GM21367 (cell line): ENCODE data around the gene FOXP1.

Experiments
- ATAC-seq: cut with Tn5 transposase; IDR thresholded peaks from one replicate; pipeline ENCODE4 v1.9.1; 2021; ENCODE audit not compliant: unreplicated experiment

Gene FOXP1

GRCh38 chr3:71053495-71053894, 530.0 kb downstream of the FOXP1 start:
- ATAC-seq: no peak

GRCh38 chr3:71052716-71053115, 530.8 kb downstream of the FOXP1 start:
- ATAC-seq: no peak

- no peak for ATAC-seq
These were observed 531.4 kb downstream of the FOXP1 start for GRCh38 chr3:71051893-71052687.

- no peak for ATAC-seq
These were observed 532.3 kb downstream of the FOXP1 start for GRCh38 chr3:71051259-71051595.

- no peak for ATAC-seq
These were observed 532.8 kb downstream of the FOXP1 start for GRCh38 chr3:71050538-71051258.

GRCh38 chr3:71050166-71050537, 533.4 kb downstream of the FOXP1 start:
- no peak for ATAC-seq

- no peak for ATAC-seq
These were observed 534.6 kb downstream of the FOXP1 start for GRCh38 chr3:71048948-71049347.

- no peak for ATAC-seq
These were observed 535.7 kb downstream of the FOXP1 start for GRCh38 chr3:71047616-71048531.

GRCh38 chr3:71046791-71047190, 536.7 kb downstream of the FOXP1 start:
- no peak for ATAC-seq

GRCh38 chr3:71045917-71046282, 537.6 kb downstream of the FOXP1 start:
- no peak for ATAC-seq

- no peak for ATAC-seq
These were observed 538.2 kb downstream of the FOXP1 start for GRCh38 chr3:71045212-71045916.

GRCh38 chr3:71042759-71043158, 540.8 kb downstream of the FOXP1 start:
- no peak for ATAC-seq

GRCh38 chr3:71041371-71041770, 542.2 kb downstream of the FOXP1 start:
- no peak for ATAC-seq

- no peak for ATAC-seq
These were observed 544.2 kb downstream of the FOXP1 start for GRCh38 chr3:71039332-71039731.

GRCh38 chr3:71037775-71038174, 545.8 kb downstream of the FOXP1 start:
- no peak for ATAC-seq

GRCh38 chr3:71035886-71036285, 547.6 kb downstream of the FOXP1 start:
- no peak for ATAC-seq

- no peak for ATAC-seq
These were observed 548.2 kb downstream of the FOXP1 start for GRCh38 chr3:71035314-71035713.

GRCh38 chr3:71033681-71034220, 549.8 kb downstream of the FOXP1 start:
- ATAC-seq: no peak

GRCh38 chr3:71031914-71032521, 551.5 kb downstream of the FOXP1 start:
- ATAC-seq: peak; percentile 62

GRCh38 chr3:71031181-71031580, 552.3 kb downstream of the FOXP1 start:
- ATAC-seq: no peak
